GM12873 (cell line): ENCODE data around the gene HOXA9.

Experiments used
- CTCF ChIP-seq: IDR thresholded peaks from 2 replicates; pipeline ENCODE4 v1.5.1; 2012; ENCODE audit warnings: low read depth, mild to moderate bottlenecking, moderate library complexity, low read length, control low read depth; ENCODE audit not compliant: insufficient read depth; ENCODE audit errors: missing control alignments

HOXA9 gene

DNA sequence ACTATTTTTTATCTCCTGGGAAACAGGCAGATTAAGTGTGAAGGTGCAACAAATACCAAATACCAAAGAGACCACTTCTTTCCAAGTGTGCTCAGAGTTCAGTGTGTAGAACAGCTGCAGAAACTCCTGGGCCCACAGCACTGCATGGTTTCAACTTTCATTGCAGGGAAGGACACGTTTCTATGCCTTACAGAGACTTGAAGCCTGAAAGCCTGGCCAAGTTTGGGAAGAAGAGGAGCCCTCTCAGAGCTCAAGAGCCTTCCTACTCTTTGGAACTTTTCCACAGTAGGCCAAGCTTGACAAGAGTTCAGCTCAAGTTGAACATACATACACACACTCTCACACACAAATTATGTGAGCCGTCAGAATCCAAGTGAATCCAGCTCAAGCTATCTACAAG lies 37.3 kb downstream of the HOXA9 start:
- no peak for TF ChIP-seq CTCF

- TF ChIP-seq CTCF: no peak
Observed at GRCh38 chr7:27126596-27127327, 38.6 kb downstream of the HOXA9 start.

- no peak for TF ChIP-seq CTCF
Observed at GRCh38 chr7:27125986-27126394, 39.3 kb downstream of the HOXA9 start.

- no peak for TF ChIP-seq CTCF
Observed at GRCh38 chr7:27124902-27125689, 40.2 kb downstream of the HOXA9 start.

- no peak for TF ChIP-seq CTCF
Observed at GRCh38 chr7:27124096-27124901, 41.0 kb downstream of the HOXA9 start.

DNA sequence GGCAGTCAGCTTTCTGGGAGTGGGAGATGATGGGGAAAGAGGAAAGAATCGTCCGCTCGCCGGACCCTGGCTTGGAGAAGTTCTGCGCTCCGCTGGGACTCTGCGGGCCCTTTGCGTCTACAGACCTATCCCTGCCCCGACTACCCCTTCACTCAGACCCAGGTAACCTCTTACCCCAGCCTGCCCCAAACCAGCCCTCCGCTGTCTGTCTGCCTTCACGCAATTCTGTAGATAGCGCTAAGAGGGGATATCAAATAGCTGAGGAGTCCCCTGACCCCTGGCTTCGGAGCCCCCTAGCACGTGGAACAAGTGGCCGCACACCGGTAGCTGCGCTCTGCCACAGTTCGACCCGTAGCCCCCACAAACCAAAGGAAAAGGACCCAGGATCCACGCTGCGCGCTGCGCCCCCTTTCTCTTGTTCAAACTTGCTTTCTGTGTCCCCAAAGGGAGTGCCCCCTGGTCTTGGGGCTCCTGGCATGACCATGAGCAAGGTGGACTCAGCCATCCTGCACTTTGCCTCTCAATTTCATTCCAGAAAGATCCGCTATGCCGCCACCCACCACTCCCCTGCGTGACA lies 41.8 kb downstream of the HOXA9 start:
- no peak for TF ChIP-seq CTCF
